GM12801 (cell line): Measurements from ENCODE around the gene N4BP2L1.

ENCODE experiments used
- TF ChIP-seq, protein P1 (sequence below): IDR thresholded peaks from one replicate; pipeline ENCODE4 v1.5.1; 2011; ENCODE audit warnings: control low read depth; ENCODE audit not compliant: insufficient read length; ENCODE audit errors: extremely low read depth

N4BP2L1 gene

DNA sequence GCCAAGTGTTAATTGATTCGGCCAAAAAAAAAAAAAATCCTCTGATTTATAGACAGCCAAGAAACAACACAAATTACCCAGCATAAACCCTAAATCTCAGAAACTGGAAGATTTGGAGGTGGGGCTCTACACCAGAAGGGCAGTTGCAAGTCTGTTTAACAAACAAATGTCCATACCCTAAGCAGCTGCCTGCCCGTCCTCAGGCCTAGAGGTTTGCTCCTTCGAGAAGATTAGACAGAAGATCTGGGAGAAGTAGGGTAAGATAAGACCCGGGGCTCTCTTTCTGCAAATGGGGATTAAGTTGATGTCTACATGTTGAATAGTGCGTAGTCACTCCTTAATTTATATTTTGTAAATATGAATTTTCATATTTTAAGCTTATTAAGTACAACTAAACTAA lies 3.4 kb upstream of the N4BP2L1 start:
- TF ChIP-seq, protein P1, sequence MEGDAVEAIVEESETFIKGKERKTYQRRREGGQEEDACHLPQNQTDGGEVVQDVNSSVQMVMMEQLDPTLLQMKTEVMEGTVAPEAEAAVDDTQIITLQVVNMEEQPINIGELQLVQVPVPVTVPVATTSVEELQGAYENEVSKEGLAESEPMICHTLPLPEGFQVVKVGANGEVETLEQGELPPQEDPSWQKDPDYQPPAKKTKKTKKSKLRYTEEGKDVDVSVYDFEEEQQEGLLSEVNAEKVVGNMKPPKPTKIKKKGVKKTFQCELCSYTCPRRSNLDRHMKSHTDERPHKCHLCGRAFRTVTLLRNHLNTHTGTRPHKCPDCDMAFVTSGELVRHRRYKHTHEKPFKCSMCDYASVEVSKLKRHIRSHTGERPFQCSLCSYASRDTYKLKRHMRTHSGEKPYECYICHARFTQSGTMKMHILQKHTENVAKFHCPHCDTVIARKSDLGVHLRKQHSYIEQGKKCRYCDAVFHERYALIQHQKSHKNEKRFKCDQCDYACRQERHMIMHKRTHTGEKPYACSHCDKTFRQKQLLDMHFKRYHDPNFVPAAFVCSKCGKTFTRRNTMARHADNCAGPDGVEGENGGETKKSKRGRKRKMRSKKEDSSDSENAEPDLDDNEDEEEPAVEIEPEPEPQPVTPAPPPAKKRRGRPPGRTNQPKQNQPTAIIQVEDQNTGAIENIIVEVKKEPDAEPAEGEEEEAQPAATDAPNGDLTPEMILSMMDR = no peak

DNA sequence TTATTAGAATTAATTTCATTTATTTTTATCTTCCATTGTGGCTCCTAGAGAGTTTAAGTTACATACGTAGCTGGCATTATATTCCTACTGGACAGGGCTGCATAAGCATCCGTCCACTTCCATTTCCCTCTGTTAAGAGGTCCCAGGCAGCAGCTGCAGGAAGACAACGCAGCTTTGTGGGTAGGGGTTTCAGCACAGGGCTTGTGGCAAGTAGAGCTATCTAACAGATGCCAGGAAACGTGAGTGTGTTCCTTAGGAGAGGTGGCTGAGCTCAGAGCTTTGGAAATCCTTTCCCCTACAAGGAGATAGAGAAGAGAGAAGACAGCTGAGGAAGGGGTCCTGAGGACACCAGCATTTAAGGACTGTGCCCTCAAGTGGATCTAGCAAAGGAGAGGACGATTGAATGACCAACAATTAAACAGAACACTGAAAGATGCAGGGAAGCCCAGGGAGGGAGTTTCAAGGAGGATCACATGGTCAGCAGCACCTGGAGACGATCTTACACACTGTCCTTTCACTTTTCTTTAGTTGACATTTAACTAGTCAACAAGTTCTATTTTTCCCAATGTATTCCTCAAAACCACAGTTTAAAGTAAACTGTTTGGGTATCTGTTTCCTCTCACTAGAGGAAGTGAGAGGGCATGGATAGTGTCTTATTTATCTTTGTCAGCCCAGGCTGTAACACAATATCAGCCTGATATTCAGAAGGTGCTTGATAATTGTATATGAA lies 2.3 kb upstream of the N4BP2L1 start:
- TF ChIP-seq, protein P1 = no peak

DNA sequence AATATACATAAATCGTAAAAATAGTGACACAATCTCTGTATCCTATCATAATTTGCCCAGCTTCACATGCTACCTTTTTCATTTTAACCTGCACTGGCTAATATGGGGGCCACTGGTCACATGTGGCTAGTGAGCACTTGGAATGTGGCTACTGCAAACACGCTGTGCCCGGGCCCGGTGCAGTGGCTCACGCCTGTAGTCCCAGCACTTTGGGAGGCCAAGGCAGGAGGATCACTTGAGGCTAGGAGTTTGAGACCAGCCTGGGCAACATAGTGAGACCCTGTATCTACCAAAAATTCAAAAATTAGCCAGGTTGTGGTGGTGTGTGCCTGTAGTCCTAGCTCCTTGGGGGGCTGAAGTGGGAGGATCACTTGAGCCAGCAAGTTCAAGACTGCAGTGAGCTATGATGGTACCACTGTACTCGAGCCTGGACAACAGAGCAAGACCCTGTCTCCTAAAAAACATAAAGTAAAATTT lies 1.5 kb upstream of the N4BP2L1 start:
- TF ChIP-seq, protein P1 = no peak

DNA sequence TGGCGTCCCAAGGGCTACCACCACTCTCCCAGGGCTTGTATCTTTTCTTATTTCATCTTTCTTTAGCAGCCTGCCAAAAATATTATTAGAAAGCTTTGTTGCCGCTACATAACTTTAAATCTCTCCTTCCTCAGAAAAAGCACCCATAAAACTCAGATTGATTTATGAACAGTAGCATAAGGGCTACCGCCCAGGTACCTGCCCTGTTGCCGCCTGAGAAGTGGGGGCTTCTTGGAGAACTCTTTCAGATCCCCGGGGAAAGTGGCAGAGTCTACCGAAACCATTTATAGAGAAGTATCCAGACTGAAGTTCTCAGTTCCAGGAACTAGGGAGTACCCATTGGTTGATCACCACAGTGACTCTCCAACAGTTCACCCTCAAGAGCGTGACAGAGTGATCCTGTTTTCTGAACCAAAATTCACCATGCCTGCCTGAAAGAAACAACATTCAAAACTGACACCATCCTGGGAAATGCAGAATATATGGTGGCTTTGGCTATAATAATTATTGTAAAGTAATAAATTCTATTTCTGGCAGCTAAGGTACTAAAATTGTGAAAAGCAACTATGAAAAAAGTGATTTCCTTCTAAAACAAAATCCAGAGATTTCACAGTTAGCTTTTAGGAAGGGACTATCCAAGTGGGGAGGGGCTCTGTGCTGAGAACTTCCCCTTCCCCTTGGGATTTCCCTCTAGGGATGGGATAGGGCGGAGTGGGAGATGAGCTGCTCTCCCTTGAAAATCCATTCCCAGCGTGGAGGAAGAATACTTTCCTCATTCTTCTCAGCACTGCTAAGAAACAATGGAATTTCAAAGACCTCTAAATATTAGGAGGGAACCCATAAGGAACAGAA lies 877 bp upstream of the N4BP2L1 start:
- TF ChIP-seq, protein P1 = no peak

DNA sequence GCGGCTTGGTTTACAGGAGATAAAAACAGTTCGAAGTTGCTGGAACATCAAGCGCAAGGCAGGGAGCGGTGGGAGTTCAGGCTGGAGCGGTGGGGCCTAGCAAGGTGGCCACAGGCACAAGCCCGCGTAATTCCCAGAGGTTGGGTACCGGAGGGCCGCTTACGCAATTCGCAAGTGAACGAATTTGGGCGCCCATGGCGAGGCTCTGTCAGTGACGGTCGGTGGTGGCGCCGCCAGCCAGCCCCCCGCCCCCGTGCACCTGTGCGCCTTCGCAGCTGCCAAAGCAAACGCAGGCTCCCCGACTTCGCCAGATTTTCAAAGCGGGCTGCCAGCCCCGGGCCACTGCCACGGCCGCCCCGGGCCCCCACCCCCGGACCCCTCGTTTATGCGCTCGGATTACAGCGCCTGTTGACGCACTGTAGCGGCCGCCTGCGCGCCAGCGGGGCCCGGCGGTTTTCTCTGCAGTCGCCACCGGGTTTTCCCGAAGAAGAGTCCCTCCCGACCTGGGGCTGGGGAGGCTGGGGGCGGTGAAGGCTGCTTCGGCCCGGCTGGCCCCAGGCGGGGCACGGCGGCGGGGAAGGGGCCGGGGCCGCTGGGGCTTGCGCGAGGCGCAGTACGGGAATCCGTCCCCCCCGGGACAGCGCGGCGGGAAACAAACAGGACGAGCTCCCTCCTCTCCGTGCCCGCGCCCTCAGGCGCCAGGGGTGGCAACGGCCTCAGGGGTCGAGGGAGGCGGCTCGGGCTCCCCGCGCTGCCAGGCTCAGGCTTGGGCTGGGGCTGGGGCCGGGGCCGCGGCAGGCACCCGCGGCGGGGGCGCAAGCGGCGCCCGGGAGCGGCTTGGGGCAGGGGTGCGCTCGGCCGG lies 709 bp downstream of the N4BP2L1 start:
- TF ChIP-seq, protein P1 = no peak

DNA sequence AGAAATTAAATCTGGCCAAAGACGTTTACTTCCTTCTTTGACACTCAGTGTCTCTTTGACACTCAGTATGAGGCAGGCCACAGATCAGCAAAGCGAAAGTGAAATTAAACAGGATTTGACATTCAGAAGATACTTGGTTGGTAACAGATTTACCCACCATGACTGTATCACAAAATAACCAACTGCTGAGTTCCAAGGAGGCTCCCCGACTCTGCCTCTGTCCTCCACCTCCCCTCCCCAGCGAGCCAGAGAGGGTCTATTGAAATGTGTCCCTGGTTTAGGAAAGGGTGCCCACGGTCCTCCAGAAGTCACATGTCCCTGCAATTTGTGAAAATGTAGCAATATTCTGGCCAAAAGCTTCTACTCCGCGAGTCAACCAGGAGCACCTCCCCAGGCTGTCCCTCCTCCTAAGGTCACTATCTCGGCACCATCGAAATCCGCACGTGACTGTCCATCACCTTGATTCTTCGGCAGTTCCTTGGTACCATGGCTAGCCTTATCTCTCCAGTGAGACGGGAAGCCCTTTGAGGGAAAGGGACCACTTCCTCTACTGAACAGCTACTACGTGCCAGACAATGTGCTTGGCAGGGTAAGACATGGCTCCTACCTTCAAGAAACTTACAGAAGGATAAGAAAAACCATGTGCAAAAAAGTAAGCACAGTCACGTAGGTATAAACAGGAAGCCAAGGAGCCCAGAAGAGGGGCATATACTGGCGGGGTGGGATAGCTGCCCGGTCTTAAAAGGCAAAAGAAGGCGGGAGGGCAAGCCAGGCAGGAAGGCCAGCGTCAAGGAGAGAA lies 1.5 kb downstream of the N4BP2L1 start:
- TF ChIP-seq, protein P1 = no peak
